Erythroblast (primary cell): ENCODE results near the gene EXOC6B.

Experiments
- GATA1 ChIP-seq: IDR thresholded peaks from 2 replicates; pipeline ENCODE4 v1.6.1; 2011; ENCODE audit warnings: low read depth, mild to moderate bottlenecking, control low read depth, low read length, moderate library complexity
- POLR2A ChIP-seq: IDR thresholded peaks from 2 replicates; pipeline ENCODE4 v1.6.1; 2011; ENCODE audit warnings: mild to moderate bottlenecking, low read length

DNA sequence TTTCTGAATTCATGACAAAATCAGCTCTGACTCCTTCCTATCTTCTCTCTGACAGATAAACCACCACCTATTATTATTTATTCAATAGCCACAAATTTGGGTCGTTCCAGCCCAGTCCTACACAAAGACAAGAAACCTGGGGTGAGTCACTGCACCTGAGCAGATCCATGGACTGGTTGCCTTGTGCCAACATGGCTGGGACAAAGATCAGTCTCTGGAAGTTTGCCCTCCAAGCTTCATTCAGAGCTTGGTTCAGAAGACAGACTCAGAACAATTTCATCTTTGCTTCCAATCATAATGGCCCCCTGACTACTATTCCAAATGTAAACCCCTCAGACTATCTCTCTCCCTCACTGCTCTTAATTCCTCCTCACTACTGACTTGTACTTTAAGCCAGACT, 9.6 kb upstream of the EXOC6B start:
- TF ChIP-seq POLR2A (no peak), GATA1 (no peak)
